ENCODE measurements around the gene DCBLD1. TPM values are rescaled to one million over a fixed set of nuclear protein-coding genes. Genes with fewer than 3 reads are reported as not detected.
"Not testable (repeated sequence)": the region's sequence is repeated elsewhere in the genome, so short reads cannot be mapped to it uniquely, and the experiment has no call there.

Gene DCBLD1
- total and polyA plus RNA-seq, 12 donors = 2.7 to 7.2 (median 4.2) TPM

DNA sequence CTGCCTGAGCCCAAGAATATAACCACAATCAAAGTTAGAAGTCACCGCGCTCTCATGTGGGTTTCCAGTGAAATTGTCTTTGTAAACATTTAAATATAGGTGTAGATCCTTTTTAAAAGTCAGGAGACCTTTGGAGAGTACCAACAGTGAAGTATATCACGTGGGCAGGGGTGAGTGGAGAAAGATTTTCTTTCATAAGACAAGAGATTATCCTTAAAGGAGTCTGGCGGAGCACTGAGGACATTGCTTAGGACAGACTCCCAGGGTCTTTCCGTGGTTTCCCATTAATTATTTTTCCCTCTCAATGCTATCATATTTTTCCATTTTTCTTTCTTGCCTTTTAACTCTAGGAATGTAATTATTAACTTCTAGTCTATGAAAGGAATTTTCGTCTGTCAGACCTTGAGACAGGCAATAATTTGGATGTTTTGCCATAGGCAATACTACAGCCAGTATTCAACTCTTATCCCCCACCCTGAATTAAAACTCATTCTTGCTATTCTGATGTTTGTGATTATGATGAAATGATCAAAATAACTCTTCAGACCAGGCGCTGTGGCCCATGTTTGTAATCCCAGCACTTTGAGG, 31.4 kb downstream of the DCBLD1 start:
- Histone ChIP-seq H3K4me3 (no peak overlapping the region), H3K36me3 (no peaks in the 10 kb centered on the region), H3K9me3 (no peaks in the 10 kb centered on the region), H3K4me1 (peaks cover 0 to 12% (median 0%) of the 10 kb centered on the region in 9 donors), H3K27me3 (no peaks in the 10 kb centered on the region), H3K27ac (no peak overlapping the region)
- WGBS, 2 donors = 90 to 94% methylated on average over 7 of the region's 7 CpGs
- no peak for DNase-seq
- intact Hi-C loops (cut with DNase I) = no loop called here
- TF ChIP-seq, protein P1, sequence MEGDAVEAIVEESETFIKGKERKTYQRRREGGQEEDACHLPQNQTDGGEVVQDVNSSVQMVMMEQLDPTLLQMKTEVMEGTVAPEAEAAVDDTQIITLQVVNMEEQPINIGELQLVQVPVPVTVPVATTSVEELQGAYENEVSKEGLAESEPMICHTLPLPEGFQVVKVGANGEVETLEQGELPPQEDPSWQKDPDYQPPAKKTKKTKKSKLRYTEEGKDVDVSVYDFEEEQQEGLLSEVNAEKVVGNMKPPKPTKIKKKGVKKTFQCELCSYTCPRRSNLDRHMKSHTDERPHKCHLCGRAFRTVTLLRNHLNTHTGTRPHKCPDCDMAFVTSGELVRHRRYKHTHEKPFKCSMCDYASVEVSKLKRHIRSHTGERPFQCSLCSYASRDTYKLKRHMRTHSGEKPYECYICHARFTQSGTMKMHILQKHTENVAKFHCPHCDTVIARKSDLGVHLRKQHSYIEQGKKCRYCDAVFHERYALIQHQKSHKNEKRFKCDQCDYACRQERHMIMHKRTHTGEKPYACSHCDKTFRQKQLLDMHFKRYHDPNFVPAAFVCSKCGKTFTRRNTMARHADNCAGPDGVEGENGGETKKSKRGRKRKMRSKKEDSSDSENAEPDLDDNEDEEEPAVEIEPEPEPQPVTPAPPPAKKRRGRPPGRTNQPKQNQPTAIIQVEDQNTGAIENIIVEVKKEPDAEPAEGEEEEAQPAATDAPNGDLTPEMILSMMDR (IDR thresholded peaks at IDR 0.05) = no peak
- ATAC-seq = no peak

DNA sequence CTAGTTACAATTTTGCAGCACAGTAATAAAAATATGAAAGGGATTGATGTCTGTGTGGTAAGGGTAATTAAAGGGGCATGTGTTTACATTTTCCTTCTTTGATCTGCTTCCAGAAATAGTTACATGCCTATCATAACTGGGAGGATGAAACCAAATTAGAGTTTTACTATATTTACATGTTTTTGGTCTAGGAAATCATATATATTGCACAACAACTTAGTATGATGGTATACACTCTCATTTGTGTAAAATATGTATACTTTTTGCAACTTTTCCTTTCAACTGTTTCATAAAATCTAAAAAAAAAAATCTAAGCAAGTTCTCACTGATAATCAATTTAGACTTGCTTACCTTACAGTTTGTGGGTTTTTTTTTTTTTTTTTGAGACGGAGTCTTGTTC, 32.2 kb downstream of the DCBLD1 start:
- intact Hi-C loops (cut with DNase I) = no loop called here
- H3K9me3 ChIP-seq = no peaks in the 10 kb centered on the region
- H3K27ac ChIP-seq = no peak overlapping the region
- H3K4me3 ChIP-seq = no peak overlapping the region
- TF ChIP-seq, protein P1 (IDR thresholded peaks at IDR 0.05) = no peak
- 100% methylated on average over 1 of the region's 1 CpG for WGBS, 2 donors
- no peaks in the 10 kb centered on the region for H3K36me3 ChIP-seq
- DNase-seq = no peak
- no peaks in the 10 kb centered on the region for H3K27me3 ChIP-seq
- peaks cover 0 to 12% (median 0%) of the 10 kb centered on the region in 9 donors for H3K4me1 ChIP-seq
- no peak for ATAC-seq

GRCh38 chr6:117515326-117515725, 32.9 kb downstream of the DCBLD1 start:
- intact Hi-C loops (cut with DNase I) = no loop called here
- no peak for ATAC-seq
- Histone ChIP-seq H3K27me3 (no peaks in the 10 kb centered on the region), H3K36me3 (peaks cover 0 to 4% (median 0%) of the 10 kb centered on the region in 9 donors), H3K9me3 (no peaks in the 10 kb centered on the region), H3K4me3 (no peak overlapping the region), H3K4me1 (peaks cover 0 to 12% (median 0%) of the 10 kb centered on the region in 9 donors), H3K27ac (no peak overlapping the region)
- TF ChIP-seq, protein P1 (IDR thresholded peaks at IDR 0.05) = no peak
- no peak for DNase-seq

DNA sequence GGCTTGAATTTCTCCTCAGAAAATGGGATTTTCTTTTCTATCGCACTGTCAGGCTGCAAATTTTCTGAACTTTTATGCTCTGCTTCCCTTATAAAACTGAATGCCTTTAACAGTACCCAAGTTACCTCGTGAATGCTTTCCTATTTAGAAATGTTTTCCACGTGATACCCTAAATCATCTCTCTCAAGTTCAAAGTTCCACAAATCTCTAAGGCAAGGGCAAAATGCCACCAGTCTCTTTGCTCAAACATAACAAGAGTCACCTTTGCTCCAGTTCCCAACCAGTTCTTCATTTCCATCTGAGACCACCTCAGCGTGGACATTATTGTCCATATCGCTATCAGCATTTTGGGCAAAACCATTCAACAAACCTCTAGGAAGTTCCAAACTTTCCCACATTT, 35.5 kb downstream of the DCBLD1 start:
- WGBS, 2 donors = 94% methylated on average over 5 of the region's 5 CpGs
- H3K4me3 ChIP-seq; H3K27ac ChIP-seq; H3K9me3 ChIP-seq; intact Hi-C loops (cut with DNase I); ATAC-seq; H3K4me1 ChIP-seq; DNase-seq; H3K27me3 ChIP-seq: not testable (repeated sequence)
- peaks cover 0 to 11% (median 0%) of the 10 kb centered on the region in 9 donors for H3K36me3 ChIP-seq

GRCh38 chr6:117518870-117519269, 36.4 kb downstream of the DCBLD1 start:
- Histone ChIP-seq H3K9me3 (no peaks in the 10 kb centered on the region), H3K4me3 (no peak overlapping the region), H3K27me3 (no peaks in the 10 kb centered on the region), H3K36me3 (peaks cover 0 to 11% (median 0%) of the 10 kb centered on the region in 9 donors), H3K27ac (no peak overlapping the region), H3K4me1 (peaks cover 0 to under 1% (median 0%) of the 10 kb centered on the region in 9 donors)
- 97 to 98% methylated on average over 6 of the region's 6 CpGs for WGBS, 2 donors
- ATAC-seq (no peak), DNase-seq (no peak)
- TF ChIP-seq, protein P1 (IDR thresholded peaks at IDR 0.05) = no peak
- intact Hi-C loops (cut with DNase I) = no loop called here

Data from heart right ventricle (tissue), 16 donors.